Measurements from ENCODE around the gene ALPP.
"Not testable (repeated sequence)": the region's sequence is repeated elsewhere in the genome, so short reads cannot be mapped to it uniquely, and the experiment has no call there.

The ALPP gene

DNA sequence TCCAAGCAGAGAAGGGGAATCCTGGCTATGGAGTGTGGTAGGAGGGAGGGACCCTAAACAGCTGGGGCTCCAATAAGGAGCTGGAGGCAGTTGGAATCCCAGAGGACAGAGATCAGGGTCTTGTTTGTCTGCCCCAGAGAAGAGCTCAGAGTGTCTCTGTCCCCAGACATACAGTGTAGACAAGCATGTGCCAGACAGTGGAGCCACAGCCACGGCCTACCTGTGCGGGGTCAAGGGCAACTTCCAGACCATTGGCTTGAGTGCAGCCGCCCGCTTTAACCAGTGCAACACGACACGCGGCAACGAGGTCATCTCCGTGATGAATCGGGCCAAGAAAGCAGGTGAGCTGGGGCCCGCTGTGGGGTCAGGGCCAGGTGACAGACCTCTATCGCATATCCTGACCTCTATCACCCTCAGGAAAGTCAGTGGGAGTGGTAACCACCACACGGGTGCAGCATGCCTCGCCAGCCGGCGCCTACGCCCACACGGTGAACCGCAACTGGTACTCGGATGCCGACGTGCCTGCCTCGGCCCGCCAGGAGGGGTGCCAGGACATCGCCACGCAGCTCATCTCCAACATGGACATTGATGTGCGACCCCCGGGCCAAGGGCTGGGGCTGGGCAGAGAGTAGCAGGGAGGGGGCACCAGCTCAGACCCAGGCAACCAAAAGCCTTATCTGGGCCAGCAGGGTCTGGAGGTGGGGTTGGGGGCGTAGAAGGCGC, 29.0 kb downstream of the ALPP start:
- not testable (repeated sequence) for DNase-seq

DNA sequence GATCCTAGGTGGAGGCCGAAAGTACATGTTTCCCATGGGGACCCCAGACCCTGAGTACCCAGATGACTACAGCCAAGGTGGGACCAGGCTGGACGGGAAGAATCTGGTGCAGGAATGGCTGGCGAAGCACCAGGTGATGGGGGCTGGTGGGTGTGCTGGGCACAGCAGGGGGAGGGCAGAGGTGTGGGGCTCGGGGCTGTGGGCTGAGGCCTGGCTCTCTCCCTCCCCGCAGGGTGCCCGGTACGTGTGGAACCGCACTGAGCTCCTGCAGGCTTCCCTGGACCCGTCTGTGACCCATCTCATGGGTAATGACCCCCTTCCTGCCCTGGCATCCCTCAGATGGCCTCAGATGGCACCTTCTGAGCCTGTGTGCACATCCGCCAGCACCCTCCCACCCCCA, 29.7 kb downstream of the ALPP start:
- DNase-seq, result not testable (repeated sequence)

DNA sequence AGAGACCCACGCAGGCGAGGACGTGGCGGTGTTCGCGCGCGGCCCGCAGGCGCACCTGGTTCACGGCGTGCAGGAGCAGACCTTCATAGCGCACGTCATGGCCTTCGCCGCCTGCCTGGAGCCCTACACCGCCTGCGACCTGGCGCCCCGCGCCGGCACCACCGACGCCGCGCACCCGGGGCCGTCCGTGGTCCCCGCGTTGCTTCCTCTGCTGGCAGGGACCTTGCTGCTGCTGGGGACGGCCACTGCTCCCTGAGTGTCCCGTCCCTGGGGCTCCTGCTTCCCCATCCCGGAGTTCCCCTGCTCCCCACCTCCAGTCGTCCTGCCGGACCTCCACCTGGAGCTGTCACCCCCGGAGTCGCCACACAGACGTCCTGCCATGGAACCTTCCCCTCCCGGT, 31.1 kb downstream of the ALPP start:
- DNase-seq, result not testable (repeated sequence)

DNA sequence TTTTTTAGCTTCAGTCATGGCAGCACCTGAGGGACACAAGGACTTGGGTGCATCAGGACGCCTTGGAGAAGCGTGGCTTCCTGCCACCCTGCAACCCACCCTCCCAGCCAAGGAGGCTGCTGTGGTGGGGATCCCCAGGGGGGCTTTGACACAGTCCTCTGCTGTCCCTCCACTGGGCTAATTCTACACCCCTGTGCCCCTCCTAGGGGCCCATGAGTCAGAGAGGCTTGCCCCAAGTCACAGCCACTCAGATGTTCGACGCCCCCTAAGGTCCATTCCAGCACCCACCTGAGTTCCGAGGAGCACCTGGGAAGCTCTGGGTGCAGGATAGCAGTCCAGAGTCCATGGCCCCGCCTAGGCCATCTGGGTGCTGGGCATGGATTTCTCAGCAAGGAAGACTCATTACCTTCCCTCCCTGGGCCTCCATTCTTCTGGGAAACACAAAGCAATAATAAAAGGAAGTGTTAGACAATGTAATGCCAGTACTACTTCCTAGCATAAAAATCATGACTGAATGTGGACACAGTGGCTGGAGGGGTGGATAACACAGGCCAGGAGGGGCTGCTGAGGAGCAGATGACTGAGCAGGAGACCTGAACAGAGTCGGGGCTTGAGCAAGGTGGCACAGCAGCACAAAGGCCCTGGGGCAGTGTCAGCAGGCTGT, 31.8 kb downstream of the ALPP start:
- DNase-seq, result no peak

DNA sequence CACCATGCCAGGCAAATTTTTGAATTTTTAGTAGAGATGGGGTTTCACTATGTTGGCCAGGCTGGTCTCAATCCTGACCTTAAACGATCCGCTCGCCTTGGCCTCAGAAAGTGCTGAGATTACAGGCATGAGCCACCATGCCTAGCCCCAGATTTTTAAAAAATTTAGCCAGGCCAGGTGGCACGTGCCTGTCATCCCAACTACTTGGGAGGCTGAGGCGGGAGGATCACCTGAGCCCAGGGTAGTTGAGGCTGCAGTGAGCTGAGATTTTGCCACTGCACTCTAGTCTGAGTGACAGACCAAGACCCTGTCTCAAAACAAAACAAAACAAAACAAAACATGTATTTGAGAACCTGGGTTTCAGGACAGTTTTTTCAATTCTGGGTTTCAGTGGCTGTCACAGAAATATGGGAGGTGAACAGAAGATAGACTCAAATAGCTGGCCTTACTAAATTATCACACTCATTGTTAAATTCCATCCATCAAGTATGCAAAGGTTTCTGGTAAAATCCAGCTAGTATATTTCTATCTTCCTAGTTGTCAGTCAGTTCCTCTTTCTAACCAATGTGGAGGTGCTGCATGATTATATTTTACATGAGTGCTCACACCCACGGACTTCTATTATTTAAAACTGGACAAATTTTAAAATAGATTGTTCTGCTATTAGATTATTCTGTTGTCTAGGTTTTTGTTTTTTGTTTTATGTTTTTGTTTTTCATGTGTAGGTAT, 33.5 kb downstream of the ALPP start:
- no peak for DNase-seq

- no peak for DNase-seq
These were observed 34.4 kb downstream of the ALPP start for GRCh38 chr2:232412986-232413385.

- DNase-seq, result no peak
These were observed 36.7 kb downstream of the ALPP start for GRCh38 chr2:232415138-232415690.

- no peak for DNase-seq
These were observed 37.4 kb downstream of the ALPP start for GRCh38 chr2:232415736-232416520.

GRCh38 chr2:232416521-232417470, 38.2 kb downstream of the ALPP start:
- no peak for DNase-seq

GRCh38 chr2:232417489-232417888, 38.9 kb downstream of the ALPP start:
- no peak for DNase-seq

DNA sequence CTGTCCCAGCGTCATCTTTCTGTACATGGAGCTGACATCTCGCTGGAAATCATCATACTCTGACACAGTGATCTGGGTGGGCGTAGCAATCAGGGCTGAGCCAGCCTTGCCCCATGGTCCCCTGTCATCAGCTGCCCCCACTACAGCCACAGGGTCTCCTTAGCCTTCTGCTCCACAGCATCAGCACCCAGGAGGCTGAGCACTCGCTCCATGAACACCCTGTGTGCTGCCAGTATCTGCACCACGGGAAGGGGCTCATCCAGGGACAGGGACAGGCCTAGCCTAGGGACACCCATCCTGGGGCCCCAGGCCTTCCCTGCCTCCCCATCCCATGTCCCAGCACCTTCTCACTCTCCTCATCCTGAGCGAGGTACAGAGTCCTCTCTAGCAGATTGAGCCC, 39.5 kb downstream of the ALPP start:
- no peak for DNase-seq

GRCh38 chr2:232418466-232419244, 40.1 kb downstream of the ALPP start:
- DNase-seq, result no peak

DNA sequence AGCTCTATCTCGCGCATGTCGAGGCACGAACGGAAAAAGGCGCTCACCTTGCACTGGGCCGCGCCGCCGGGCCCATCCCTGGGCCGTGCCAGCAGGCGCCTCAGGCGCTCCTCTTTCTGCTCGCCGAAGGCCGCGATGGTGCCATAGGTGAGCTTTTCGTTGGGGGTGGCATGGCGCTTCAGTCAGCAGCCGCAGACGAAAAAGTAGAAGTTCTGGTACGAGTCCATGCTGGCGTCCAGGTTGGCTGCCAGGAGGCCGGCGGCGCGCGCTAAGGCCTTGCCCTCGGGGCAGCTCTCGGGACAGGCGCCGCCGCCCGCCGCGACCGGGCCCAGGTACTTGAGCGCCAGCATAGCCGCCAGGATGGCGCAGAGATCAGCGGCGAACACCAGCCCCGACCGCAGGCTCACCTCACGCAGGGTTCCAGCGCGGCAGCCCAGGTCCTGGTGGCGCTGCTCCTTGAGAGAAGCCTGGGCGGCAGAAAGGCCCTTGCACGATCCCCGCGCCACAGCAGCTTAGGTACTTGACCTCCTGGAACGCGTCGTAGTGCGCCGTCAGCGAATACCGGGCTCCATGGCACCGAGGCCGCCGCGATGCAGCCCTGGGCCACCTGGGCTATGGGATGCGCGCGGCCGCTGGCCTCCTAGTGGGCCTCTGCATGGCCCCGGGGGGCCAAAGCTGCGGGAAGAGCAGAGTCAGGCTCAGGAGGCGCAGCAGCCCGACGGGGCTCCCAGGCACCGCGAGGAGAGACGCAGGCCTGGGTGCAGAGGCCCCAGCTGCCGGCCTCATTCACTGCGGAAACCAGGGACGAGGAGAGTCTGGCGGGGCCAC, 40.9 kb downstream of the ALPP start:
- no peak for DNase-seq

DNA sequence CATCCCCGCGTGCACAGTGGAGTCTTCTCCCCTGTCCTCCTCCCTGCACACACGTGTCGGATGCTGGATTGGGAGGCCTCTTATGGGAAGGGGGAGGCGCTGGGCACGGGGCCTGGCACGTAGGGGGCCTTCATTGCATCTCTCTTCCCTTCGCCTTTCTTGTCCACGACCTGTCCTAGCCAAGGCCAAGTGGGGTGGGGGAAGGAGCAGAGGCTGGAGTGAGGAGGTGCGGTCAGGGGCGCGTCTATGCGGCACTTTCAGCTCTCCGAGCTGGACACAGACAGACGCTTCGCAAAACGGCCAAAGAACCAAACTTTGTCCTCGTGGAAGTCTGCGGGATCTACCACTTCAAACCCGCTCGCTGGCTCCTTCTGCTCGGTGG, 41.5 kb downstream of the ALPP start:
- no peak for DNase-seq

DNA sequence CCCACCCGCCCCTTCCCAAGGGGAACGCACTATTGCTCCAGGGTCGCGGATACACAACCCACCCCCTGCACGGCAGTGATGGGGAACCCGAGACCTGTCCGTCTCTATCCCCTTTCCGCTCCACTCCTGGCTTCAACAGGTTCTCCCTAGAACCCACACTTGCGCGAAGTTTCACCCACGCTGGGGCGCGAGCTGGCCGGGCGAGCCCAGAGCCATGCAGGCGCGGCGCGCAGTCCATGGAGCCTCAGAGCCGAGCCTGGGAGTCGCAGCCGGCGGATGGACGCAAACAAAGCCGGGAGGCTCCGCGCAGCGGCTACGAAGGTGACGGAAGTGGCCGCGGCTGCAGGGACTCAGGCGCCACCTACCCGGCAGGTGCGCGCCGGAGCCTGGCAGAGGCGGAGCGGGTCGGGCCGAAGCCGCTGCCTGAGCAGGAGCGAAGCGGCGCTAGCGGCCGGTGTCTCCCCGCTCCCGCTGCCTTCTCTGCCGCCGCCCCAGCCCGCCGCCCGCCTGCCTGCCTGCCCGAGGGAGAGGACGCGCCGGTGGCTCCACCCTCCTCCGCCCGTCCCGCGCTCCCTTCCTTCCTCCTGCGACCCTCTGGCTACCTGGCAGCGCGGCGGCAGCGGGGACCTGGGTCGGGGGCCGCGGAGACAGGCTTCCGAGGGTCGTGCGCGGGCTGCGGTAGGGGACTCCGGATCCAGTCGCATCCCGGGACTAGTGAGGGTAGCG, 42.1 kb downstream of the ALPP start:
- no peak for DNase-seq

GRCh38 chr2:232421189-232421785, 42.7 kb downstream of the ALPP start:
- DNase-seq, result no peak

DNA sequence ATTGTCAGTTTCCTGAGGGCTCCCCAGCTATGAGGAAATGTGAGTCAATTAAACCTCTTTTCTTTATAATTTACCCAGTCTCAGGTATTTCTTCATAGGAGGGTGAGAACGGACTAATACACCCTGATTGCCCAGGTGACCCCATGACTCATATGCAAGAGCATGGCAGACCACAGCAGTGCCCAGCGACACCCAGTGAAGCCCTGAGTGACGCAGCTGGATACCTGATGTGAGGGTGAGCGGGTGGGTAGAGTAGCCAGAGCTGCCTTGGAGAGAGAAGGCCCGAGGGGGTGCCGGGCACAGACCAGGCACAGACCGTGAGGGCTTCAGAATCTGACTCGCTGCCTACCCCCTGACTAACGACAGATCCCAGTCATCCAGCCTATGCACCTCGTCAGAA, 43.5 kb downstream of the ALPP start:
- no peak for DNase-seq

DNA sequence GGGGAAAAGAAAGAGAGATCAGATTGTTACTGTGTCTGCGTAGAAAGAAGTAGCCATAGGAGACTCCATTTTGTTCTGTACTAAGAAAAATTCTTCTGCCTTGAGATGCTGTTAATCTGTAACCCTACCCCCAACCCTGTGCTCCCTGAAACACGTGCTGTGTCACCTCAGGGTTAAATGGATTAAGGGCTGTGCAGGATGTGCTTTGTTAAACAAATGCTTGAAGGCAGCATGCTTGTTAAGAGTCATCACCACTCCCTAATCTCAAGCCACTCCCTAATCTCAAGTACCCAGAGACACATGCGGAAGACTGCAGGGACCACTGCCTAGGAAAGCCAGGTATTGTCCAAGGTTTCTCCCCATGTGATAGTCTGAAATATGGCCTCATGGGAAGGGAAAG, 44.4 kb downstream of the ALPP start:
- not testable (repeated sequence) for DNase-seq

- DNase-seq, result not testable (repeated sequence)
These were observed 44.9 kb downstream of the ALPP start for GRCh38 chr2:232423407-232423806.

Data from CD4-positive, alpha-beta T cell treated with Interleukin-1 beta for 1 hour (primary cell).